HepG2 (cell line): ENCODE results near the gene SNX6. TPM values are rescaled to one million over a fixed set of nuclear protein-coding genes. Genes with fewer than 3 reads are reported as not detected.

Experiments used
- CHD4 ChIP-seq: fragments of 200-600 bp; sonication (generic); IDR thresholded peaks from 2 replicates; pipeline ENCODE4 v1.7.0; 2017; ENCODE audit warnings: mild to moderate bottlenecking, low read length, borderline replicate concordance
- EHMT2 ChIP-seq: fragments of 200-600 bp; sonication (generic); IDR thresholded peaks from 2 replicates; pipeline ENCODE4 v1.7.0; 2017; ENCODE audit warnings: antibody characterized with exemption, low read depth, low read length, borderline replicate concordance
- EZH2 ChIP-seq: conservative IDR thresholded peaks from 2 replicates; pipeline ENCODE4 v1.6.1; 2012; ENCODE audit warnings: mild to moderate bottlenecking, low read depth, low read length, moderate library complexity
- HMG20B ChIP-seq: conservative IDR thresholded peaks from 2 replicates; pipeline ENCODE4 v1.6.1; 2016; ENCODE audit warnings: missing genetic modification reagents, missing compliant biosample characterization
- HMGA1 ChIP-seq: sonication (generic); formaldehyde crosslinking; conservative IDR thresholded peaks from 2 replicates; pipeline ENCODE4 v1.4.0; 2020; ENCODE audit warnings: missing genetic modification reagents
- KLF11 ChIP-seq: IDR thresholded peaks from 2 replicates; pipeline ENCODE4 v1.6.1; 2016; ENCODE audit warnings: missing compliant biosample characterization
- KLF15 ChIP-seq: sonication (generic); formaldehyde crosslinking; IDR thresholded peaks from 2 replicates; pipeline ENCODE4 v1.8.1; 2023; ENCODE audit warnings: borderline replicate concordance, mild to moderate bottlenecking, inconsistent platforms, missing genetic modification reagents, mixed read lengths
- MBNL3 ChIP-seq: fragments of 250-450 bp; sonication (Bioruptor Pico); conservative IDR thresholded peaks from 2 replicates; pipeline ENCODE4 v1.8.0; 2022; ENCODE audit warnings: mild to moderate bottlenecking, inconsistent platforms
- NBN ChIP-seq: fragments of 450-650 bp; conservative IDR thresholded peaks from 2 replicates; pipeline ENCODE4 v1.6.1; 2017
- PHF20 ChIP-seq: sonication (generic); formaldehyde crosslinking; IDR thresholded peaks from 2 replicates; pipeline ENCODE4 v1.5.0; 2020; ENCODE audit warnings: mild to moderate bottlenecking, missing genetic modification reagents
- POLR2A ChIP-seq, 2 experiments: IDR thresholded peaks; 2 replicates each; pipeline ENCODE4 v1.6.1; 2011; ENCODE audit warnings: low read depth in 2 of 2, low read length in 2 of 2, mild to moderate bottlenecking in 1 of 2, moderate library complexity in 1 of 2; ENCODE audit not compliant: insufficient read depth in 1 of 2
- SETDB1 ChIP-seq: sonication (generic); formaldehyde crosslinking; IDR thresholded peaks from 2 replicates; pipeline ENCODE4 v1.5.1; 2020; ENCODE audit warnings: missing genetic modification reagents, mild to moderate bottlenecking, borderline replicate concordance
- SMC3 ChIP-seq: IDR thresholded peaks from 2 replicates; pipeline ENCODE4 v1.6.1; 2011; ENCODE audit warnings: low read length, improper control_type of control experiment
- ZC3H13 ChIP-seq: sonication (generic); formaldehyde crosslinking; IDR thresholded peaks from 2 replicates; pipeline ENCODE4 v1.8.1; 2023; ENCODE audit warnings: mild to moderate bottlenecking, missing genetic modification reagents, moderate library complexity
- ZIK1 ChIP-seq: sonication (generic); formaldehyde crosslinking; IDR thresholded peaks from 2 replicates; pipeline ENCODE4 v1.5.0; 2020; ENCODE audit warnings: mild to moderate bottlenecking, low read depth, missing genetic modification reagents, borderline replicate concordance
- ZMYM3 ChIP-seq: sonication (generic); formaldehyde crosslinking; IDR thresholded peaks from 2 replicates; pipeline ENCODE4 v1.5.1; 2020; ENCODE audit warnings: mild to moderate bottlenecking, missing genetic modification reagents
- ZNF280D ChIP-seq: sonication (generic); formaldehyde crosslinking; IDR thresholded peaks from 2 replicates; pipeline ENCODE4 v1.5.1; 2020; ENCODE audit warnings: mild to moderate bottlenecking, missing genetic modification reagents
- ZNF557 ChIP-seq: sonication (generic); formaldehyde crosslinking; IDR thresholded peaks from 2 replicates; pipeline ENCODE4 v1.4.0; 2020; ENCODE audit warnings: missing genetic modification reagents
- ZNF775 ChIP-seq: sonication (generic); formaldehyde crosslinking; IDR thresholded peaks from 2 replicates; pipeline ENCODE4 v1.4.0; 2020; ENCODE audit warnings: missing genetic modification reagents, mild to moderate bottlenecking, moderate library complexity, borderline replicate concordance
- ZNF781 ChIP-seq: sonication (generic); formaldehyde crosslinking; IDR thresholded peaks from 2 replicates; pipeline ENCODE4 v1.5.1; 2020; ENCODE audit warnings: borderline replicate concordance, mild to moderate bottlenecking, missing genetic modification reagents; ENCODE audit errors: not compliant biosample characterization
- ZNF839 ChIP-seq: sonication (generic); formaldehyde crosslinking; IDR thresholded peaks from 2 replicates; pipeline ENCODE4 v1.4.0; 2020; ENCODE audit warnings: missing genetic modification reagents, mild to moderate bottlenecking, borderline replicate concordance
- polyA plus RNA-seq, 8 experiments: library from polyadenylated mRNA; depleted of rRNA in 3 of 8; stranded (reverse) in 7 of 8; unstranded in 1 of 8; fragments of >200 nt; fragmentation: Illumina TruSeq in 4 of 8; extraction: Trizol in 4 of 8; gene quantifications; 2 replicates each; pipeline versions ENCODE4 v1.2.1 to v1.2.3, GENCODE V29; 2011 to 2016; ENCODE audit warnings: low read depth in 4 of 8, missing spikeins in 1 of 8, mixed read lengths in 1 of 8; ENCODE audit not compliant: insufficient read depth in 1 of 8
- total RNA-seq, 5 experiments: library from RNA; depleted of rRNA; stranded (reverse); fragments of >200 nt; fragmentation: Illumina TruSeq; extraction: Trizol; gene quantifications; 2 replicates each; pipeline ENCODE4 v1.2.3, GENCODE V29; 2016; ENCODE audit warnings: low read depth in 1 of 5
- TF ChIP-seq, protein P1 (sequence below): sonication (generic); formaldehyde crosslinking; IDR thresholded peaks from 2 replicates; pipeline ENCODE4 v1.4.0; 2020; ENCODE audit warnings: low read depth, mild to moderate bottlenecking, missing genetic modification reagents
- TF ChIP-seq, protein P2 (sequence below): sonication (generic); formaldehyde crosslinking; IDR thresholded peaks from 2 replicates; pipeline ENCODE4 v1.4.0; 2020; ENCODE audit warnings: missing genetic modification reagents

SNX6 gene
- total and polyA plus RNA-seq, 2 of the 13 experiments (the other 11 are each of a cell fraction or from before 2014, with no cell fraction given), result 92.3 to 169 TPM

DNA sequence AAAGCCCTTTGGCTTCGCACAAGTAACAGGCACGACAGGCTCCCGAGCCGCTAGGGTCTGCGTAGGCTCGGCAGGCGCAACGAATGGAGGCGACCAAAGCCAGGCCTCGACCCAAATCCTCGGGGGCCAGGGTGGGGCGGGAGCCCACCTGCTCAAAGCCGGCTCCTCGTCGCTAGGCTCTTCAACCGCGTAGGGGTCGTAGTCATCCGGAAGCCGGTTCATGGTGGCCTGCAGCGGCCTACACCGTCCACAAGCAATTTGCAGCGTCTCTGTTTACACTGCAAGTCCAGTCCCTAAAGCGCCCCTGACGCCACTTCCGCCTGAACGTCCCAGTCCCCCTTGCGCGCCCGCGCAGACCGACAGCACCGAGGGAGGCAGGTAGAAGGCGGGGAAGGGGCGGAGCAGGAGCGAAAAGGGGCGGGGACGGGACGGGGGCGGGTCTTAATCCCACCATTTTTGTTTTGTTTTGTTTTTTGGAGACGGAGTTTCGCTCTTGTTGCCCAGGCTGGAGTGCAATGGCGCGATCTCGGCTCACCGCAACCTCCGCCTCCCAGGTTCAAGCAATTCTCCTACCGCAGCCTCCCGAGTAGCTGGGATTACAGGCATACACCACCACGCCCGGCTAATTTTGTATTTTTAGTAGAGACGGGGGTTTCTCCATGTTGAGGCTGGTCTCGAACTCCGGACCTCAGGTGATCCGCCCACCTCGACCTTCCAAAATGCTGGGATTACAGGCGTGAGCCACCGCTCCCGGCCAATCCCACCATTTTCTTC lies 90.4 kb downstream of the SNX6 start, which contains the start of gene EAPP (continued):
- TF ChIP-seq ZNF781 (CRISPR knock-in tag) (peak; percentile 99), EZH2 (no peak), EHMT2 (peak; percentile 93), ZNF839 (CRISPR knock-in tag) (peak; percentile 99; the same call in 1 of the 2 replicates), SMC3 (peak; percentile 30; the same call in 1 of the 2 replicates), ZNF775 (CRISPR knock-in tag) (peak; percentile 64; the same call in 1 of the 2 replicates), MBNL3 (CRISPR knock-in tag) (no peak), PHF20 (peak; percentile 96), SETDB1 (no peak), ZMYM3 (CRISPR knock-in tag) (peak; percentile 46), KLF11 (peak; percentile 92; the same call in 1 of the 2 replicates), ZNF280D (CRISPR knock-in tag) (peak; percentile 93), ZIK1 (peak; percentile 96), HMG20B (CRISPR knock-in tag) (peak; percentile 92), HMGA1 (no peak), CHD4 (no peak), KLF15 (CRISPR knock-in tag) (peak; percentile 97; the same call in 1 of the 2 replicates), POLR2A (IDR thresholded peaks at IDR 0.05; ENCODE audit: insufficient read depth in 1 of 2, low read depth in 2 of 2, low read length in 2 of 2) (peak; percentile 99), ZNF557 (CRISPR knock-in tag) (peak; percentile 97), ZC3H13 (CRISPR knock-in tag) (peak; percentile 94), NBN (no peak)
- TF ChIP-seq, protein P1, sequence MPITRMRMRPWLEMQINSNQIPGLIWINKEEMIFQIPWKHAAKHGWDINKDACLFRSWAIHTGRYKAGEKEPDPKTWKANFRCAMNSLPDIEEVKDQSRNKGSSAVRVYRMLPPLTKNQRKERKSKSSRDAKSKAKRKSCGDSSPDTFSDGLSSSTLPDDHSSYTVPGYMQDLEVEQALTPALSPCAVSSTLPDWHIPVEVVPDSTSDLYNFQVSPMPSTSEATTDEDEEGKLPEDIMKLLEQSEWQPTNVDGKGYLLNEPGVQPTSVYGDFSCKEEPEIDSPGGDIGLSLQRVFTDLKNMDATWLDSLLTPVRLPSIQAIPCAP (CRISPR knock-in tag), result peak; percentile 94; the same call in 1 of the 2 replicates
- TF ChIP-seq, protein P2, sequence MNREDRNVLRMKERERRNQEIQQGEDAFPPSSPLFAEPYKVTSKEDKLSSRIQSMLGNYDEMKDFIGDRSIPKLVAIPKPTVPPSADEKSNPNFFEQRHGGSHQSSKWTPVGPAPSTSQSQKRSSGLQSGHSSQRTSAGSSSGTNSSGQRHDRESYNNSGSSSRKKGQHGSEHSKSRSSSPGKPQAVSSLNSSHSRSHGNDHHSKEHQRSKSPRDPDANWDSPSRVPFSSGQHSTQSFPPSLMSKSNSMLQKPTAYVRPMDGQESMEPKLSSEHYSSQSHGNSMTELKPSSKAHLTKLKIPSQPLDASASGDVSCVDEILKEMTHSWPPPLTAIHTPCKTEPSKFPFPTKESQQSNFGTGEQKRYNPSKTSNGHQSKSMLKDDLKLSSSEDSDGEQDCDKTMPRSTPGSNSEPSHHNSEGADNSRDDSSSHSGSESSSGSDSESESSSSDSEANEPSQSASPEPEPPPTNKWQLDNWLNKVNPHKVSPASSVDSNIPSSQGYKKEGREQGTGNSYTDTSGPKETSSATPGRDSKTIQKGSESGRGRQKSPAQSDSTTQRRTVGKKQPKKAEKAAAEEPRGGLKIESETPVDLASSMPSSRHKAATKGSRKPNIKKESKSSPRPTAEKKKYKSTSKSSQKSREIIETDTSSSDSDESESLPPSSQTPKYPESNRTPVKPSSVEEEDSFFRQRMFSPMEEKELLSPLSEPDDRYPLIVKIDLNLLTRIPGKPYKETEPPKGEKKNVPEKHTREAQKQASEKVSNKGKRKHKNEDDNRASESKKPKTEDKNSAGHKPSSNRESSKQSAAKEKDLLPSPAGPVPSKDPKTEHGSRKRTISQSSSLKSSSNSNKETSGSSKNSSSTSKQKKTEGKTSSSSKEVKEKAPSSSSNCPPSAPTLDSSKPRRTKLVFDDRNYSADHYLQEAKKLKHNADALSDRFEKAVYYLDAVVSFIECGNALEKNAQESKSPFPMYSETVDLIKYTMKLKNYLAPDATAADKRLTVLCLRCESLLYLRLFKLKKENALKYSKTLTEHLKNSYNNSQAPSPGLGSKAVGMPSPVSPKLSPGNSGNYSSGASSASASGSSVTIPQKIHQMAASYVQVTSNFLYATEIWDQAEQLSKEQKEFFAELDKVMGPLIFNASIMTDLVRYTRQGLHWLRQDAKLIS, result no peak; the same call in 1 of the 2 replicates
